Suprapubic skin (tissue), 4 donors: ENCODE data around the gene NNT. TPM values are rescaled to one million over a fixed set of nuclear protein-coding genes. Genes with fewer than 3 reads are reported as not detected.
"Not testable (repeated sequence)": the region's sequence is repeated elsewhere in the genome, so short reads cannot be mapped to it uniquely, and the experiment has no call there.

Experiments used
- DNase-seq, 2 donors: peaks; one replicate each; pipeline ENCODE4 v3.0.0-alpha.2; 2019; ENCODE audit warnings: low spot score in 2 of 2
- H3K27ac ChIP-seq: fragments of 200-600 bp; sonication (generic); one replicate; pipeline ENCODE4 v1.5.1; 2019
- H3K27me3 ChIP-seq: fragments of 200-600 bp; sonication (generic); one replicate; pipeline ENCODE4 v1.5.1; 2019
- H3K36me3 ChIP-seq: fragments of 200-600 bp; sonication (generic); one replicate; pipeline ENCODE4 v1.5.1; 2019
- H3K4me1 ChIP-seq: fragments of 200-600 bp; sonication (generic); one replicate; pipeline ENCODE4 v1.5.1; 2019
- H3K4me3 ChIP-seq: fragments of 200-600 bp; sonication (generic); one replicate; pipeline ENCODE4 v1.5.1; 2019; ENCODE audit warnings: mild to moderate bottlenecking
- H3K9me3 ChIP-seq: fragments of 200-600 bp; sonication (generic); one replicate; pipeline ENCODE4 v1.5.1; 2019
- CTCF ChIP-seq, 2 donors: fragments of 200-600 bp in 1 of 2; fragments of 450-650 bp in 1 of 2; sonication (generic) in 1 of 2; IDR thresholded peaks; one replicate each; pipeline ENCODE4 v1.5.1; 2016 to 2019; ENCODE audit warnings: antibody characterized with exemption in 2 of 2, mild to moderate bottlenecking in 1 of 2, moderate library complexity in 1 of 2
- EP300 ChIP-seq: sonication (generic); formaldehyde crosslinking; IDR thresholded peaks from one replicate; pipeline ENCODE4 v1.6.1; 2017; ENCODE audit warnings: antibody characterized with exemption
- POLR2A ChIP-seq, 2 donors: fragments of 450-650 bp; IDR thresholded peaks; one replicate each; pipeline ENCODE4 v1.6.1; 2017; ENCODE audit warnings: antibody characterized with exemption in 2 of 2, mild to moderate bottlenecking in 2 of 2, moderate library complexity in 2 of 2
- POLR2AphosphoS5 ChIP-seq, 3 donors: sonication (generic); formaldehyde crosslinking; IDR thresholded peaks; one replicate each; pipeline ENCODE4 v1.6.1; 2017; ENCODE audit warnings: antibody characterized with exemption in 3 of 3
- WGBS: methylation state at CpG from one replicate; pipeline ENCODE4 v1.1.5; 2018; 5-methylcytosine and 5-hydroxymethylcytosine counted together
- total RNA-seq, 4 donors: library from RNA; depleted of rRNA; stranded (reverse); fragments of >200 nt; gene quantifications; one replicate each; pipeline ENCODE4 v1.1.0, GENCODE V29; 2016

The NNT gene
- total RNA-seq = 10 to 100 TPM; 23.9 to 38.3 (median 32.7) TPM

GRCh38 chr5:43602461-43603343 lies at the start of gene NNT:
Gene NNT, plus strand, starts transcription at chr5:43603180. Its CDS starts 6,016 bp downstream, at chr5:43609196.
- DNase-seq = peak; percentile 85 to 90
- H3K27me3 ChIP-seq = no peaks in the 10 kb centered on the region
- H3K4me1 ChIP-seq = peaks cover 33% of the 10 kb centered on the region
- H3K4me3 ChIP-seq = peak within 1 kb of the TSS; percentile 82
- no peaks in the 10 kb centered on the region for H3K36me3 ChIP-seq
- under 1% methylated on average over 26 of the region's 60 CpGs for WGBS
- H3K9me3 ChIP-seq = no peaks in the 10 kb centered on the region
- H3K27ac ChIP-seq = peak within 1 kb of the TSS; percentile 90
- no peak for TF ChIP-seq CTCF (IDR thresholded peaks at IDR 0.05)
- peak in 2 of 3 donors; percentile 15 to 22 for TF ChIP-seq POLR2AphosphoS5 (IDR thresholded peaks at IDR 0.05)

GRCh38 chr5:43553381-43553780 lies 49.6 kb upstream of the NNT start:
- TF ChIP-seq EP300 (no peak), CTCF (IDR thresholded peaks at IDR 0.05) (no peak), POLR2A (IDR thresholded peaks at IDR 0.05) (no peak), POLR2AphosphoS5 (IDR thresholded peaks at IDR 0.05) (no peak)
- H3K4me3 ChIP-seq = no peak overlapping the region
- WGBS = 64% methylated on average over 2 of the region's 2 CpGs
- peaks cover 28% of the 10 kb centered on the region for H3K36me3 ChIP-seq
- H3K27ac ChIP-seq = no peak overlapping the region
- H3K4me1 ChIP-seq = peaks cover 57% of the 10 kb centered on the region
- H3K9me3 ChIP-seq = no peaks in the 10 kb centered on the region
- no peak for DNase-seq
- no peaks in the 10 kb centered on the region for H3K27me3 ChIP-seq

GRCh38 chr5:43554497-43554896 lies 48.5 kb upstream of the NNT start:
- Histone ChIP-seq H3K27ac (no peak overlapping the region), H3K36me3 (peaks cover 20% of the 10 kb centered on the region)

GRCh38 chr5:43555895-43556606 lies 46.9 kb upstream of the NNT start:
- Histone ChIP-seq H3K27ac (peak overlapping the region; percentile 98), H3K9me3 (no peaks in the 10 kb centered on the region), H3K27me3 (no peaks in the 10 kb centered on the region), H3K4me1 (peaks cover 48% of the 10 kb centered on the region), H3K36me3 (peaks cover 12% of the 10 kb centered on the region), H3K4me3 (peak overlapping the region; percentile 84)
- TF ChIP-seq EP300 (no peak), POLR2AphosphoS5 (IDR thresholded peaks at IDR 0.05) (no peak), CTCF (IDR thresholded peaks at IDR 0.05) (no peak), POLR2A (IDR thresholded peaks at IDR 0.05) (no peak)
- peak; percentile 82 to 85 for DNase-seq
- WGBS = 2% methylated on average over 23 of the region's 44 CpGs

More at GRCh38 chr5:43554497-43554896, 48.5 kb upstream of the NNT start:
- Histone ChIP-seq H3K9me3 (no peaks in the 10 kb centered on the region), H3K4me1 (peaks cover 50% of the 10 kb centered on the region), H3K4me3 (peak overlapping the region; percentile 84), H3K27me3 (no peaks in the 10 kb centered on the region)
- 83% methylated on average over 1 of the region's 1 CpG for WGBS
- no peak for DNase-seq
- TF ChIP-seq POLR2A (IDR thresholded peaks at IDR 0.05) = no peak
- no peak for TF ChIP-seq POLR2AphosphoS5 (IDR thresholded peaks at IDR 0.05)
- no peak for TF ChIP-seq CTCF (IDR thresholded peaks at IDR 0.05)
- TF ChIP-seq EP300 = no peak

- peak overlapping the region; percentile 84 for H3K4me3 ChIP-seq
- DNase-seq, H3K9me3 ChIP-seq, H3K27me3 ChIP-seq, H3K36me3 ChIP-seq: not testable (repeated sequence)
- peak overlapping the region; percentile 98 for H3K27ac ChIP-seq
- WGBS = 0% methylated on average over 15 of the region's 30 CpGs
- peaks cover 46% of the 10 kb centered on the region for H3K4me1 ChIP-seq
Measured at GRCh38 chr5:43556607-43556856, 46.4 kb upstream of the NNT start.
